Peyer's patch (tissue), 4 donors: ENCODE data around the gene GAN. TPM values are rescaled to one million over a fixed set of nuclear protein-coding genes. Genes with fewer than 3 reads are reported as not detected.

Experiments
- DNase-seq, 3 donors: peaks; one replicate each; pipeline ENCODE4 v3.0.0-alpha.2; 2017 to 2019
- H3K27ac ChIP-seq, 4 donors: fragments of 200-600 bp; sonication (generic); one replicate each; pipeline ENCODE4 v1.5.1; 2016 to 2019
- H3K27me3 ChIP-seq, 2 donors: fragments of 200-600 bp; sonication (generic); one replicate each; pipeline ENCODE4 v1.5.1; 2019
- H3K36me3 ChIP-seq, 3 donors: fragments of 200-600 bp; sonication (generic); one replicate each; pipeline ENCODE4 v1.5.1; 2016 to 2019
- H3K4me1 ChIP-seq, 4 donors: fragments of 200-600 bp; sonication (generic); one replicate each; pipeline ENCODE4 v1.5.1; 2016 to 2019
- H3K4me3 ChIP-seq, 4 donors: fragments of 200-600 bp; sonication (generic); 1 replicate in 3 of 4; 2 replicates in 1 of 4; pipeline ENCODE4 v1.5.1; 2016 to 2019; ENCODE audit warnings: mild to moderate bottlenecking in 1 of 4
- H3K9me3 ChIP-seq, 4 donors: fragments of 200-600 bp; sonication (generic); one replicate each; pipeline ENCODE4 v1.5.1; 2016 to 2019; ENCODE audit warnings: mild to moderate bottlenecking in 1 of 4
- POLR2A ChIP-seq, 2 donors: fragments of 450-650 bp; IDR thresholded peaks; one replicate each; pipeline ENCODE4 v1.5.1; 2017; ENCODE audit warnings: antibody characterized with exemption in 2 of 2, mild to moderate bottlenecking in 2 of 2, moderate library complexity in 2 of 2
- total RNA-seq, 4 donors: library from RNA; depleted of rRNA; stranded (reverse); fragments of >200 nt; gene quantifications; one replicate each; pipeline ENCODE4 v1.1.0, GENCODE V29; 2016
- TF ChIP-seq, protein P1 (sequence below), 6 experiments: fragments of 450-650 bp in 4 of 6; fragments of 200-600 bp in 2 of 6; sonication (generic) in 1 of 6; IDR thresholded peaks; one replicate each; pipeline ENCODE4 v1.5.1; 2017 to 2019; ENCODE audit warnings: antibody characterized with exemption in 6 of 6, mild to moderate bottlenecking in 3 of 6, moderate library complexity in 1 of 6

GAN gene
- total RNA-seq, 4 donors from 2014 or later: 7.4 to 15.2 (median 11.9) TPM

- Histone ChIP-seq H3K36me3 (no peaks in the 10 kb centered on the region), H3K27ac (no peak overlapping the region), H3K4me1 (no peaks in the 10 kb centered on the region), H3K27me3 (no peaks in the 10 kb centered on the region), H3K9me3 (no peaks in the 10 kb centered on the region), H3K4me3 (no peak overlapping the region)
- DNase-seq: no peak
- TF ChIP-seq, protein P1, sequence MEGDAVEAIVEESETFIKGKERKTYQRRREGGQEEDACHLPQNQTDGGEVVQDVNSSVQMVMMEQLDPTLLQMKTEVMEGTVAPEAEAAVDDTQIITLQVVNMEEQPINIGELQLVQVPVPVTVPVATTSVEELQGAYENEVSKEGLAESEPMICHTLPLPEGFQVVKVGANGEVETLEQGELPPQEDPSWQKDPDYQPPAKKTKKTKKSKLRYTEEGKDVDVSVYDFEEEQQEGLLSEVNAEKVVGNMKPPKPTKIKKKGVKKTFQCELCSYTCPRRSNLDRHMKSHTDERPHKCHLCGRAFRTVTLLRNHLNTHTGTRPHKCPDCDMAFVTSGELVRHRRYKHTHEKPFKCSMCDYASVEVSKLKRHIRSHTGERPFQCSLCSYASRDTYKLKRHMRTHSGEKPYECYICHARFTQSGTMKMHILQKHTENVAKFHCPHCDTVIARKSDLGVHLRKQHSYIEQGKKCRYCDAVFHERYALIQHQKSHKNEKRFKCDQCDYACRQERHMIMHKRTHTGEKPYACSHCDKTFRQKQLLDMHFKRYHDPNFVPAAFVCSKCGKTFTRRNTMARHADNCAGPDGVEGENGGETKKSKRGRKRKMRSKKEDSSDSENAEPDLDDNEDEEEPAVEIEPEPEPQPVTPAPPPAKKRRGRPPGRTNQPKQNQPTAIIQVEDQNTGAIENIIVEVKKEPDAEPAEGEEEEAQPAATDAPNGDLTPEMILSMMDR (IDR thresholded peaks at IDR 0.05): no peak
- TF ChIP-seq POLR2A (IDR thresholded peaks at IDR 0.05): no peak
Measured at GRCh38 chr16:81435103-81435502, 120.3 kb downstream of the GAN start.

DNA sequence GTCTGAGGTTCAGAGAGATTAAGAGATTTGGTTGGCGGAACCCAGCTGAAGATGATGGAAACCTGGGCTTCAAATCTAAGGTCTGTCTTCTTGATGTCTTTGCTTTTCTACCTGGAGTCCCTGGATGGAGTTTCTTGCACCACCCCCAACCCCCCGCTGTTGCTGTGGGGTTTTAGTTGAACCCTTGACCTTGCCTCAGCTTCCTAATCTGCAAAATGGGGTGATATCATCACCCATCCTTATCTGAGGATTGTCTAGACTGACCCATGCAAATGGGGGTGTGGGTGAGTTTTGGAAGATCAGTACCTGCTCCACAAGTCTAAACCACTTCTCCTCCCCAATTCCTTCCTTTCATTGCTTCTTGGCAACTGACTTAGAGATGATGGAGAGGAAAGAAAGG lies 120.8 kb downstream of the GAN start:
- Histone ChIP-seq H3K27me3 (no peaks in the 10 kb centered on the region), H3K36me3 (no peaks in the 10 kb centered on the region), H3K4me3 (no peak overlapping the region), H3K27ac (no peak overlapping the region), H3K9me3 (no peaks in the 10 kb centered on the region), H3K4me1 (no peaks in the 10 kb centered on the region)
- no peak for DNase-seq
- no peak for TF ChIP-seq POLR2A (IDR thresholded peaks at IDR 0.05)
- TF ChIP-seq, protein P1 (IDR thresholded peaks at IDR 0.05): no peak

GRCh38 chr16:81436386-81436785 lies 121.6 kb downstream of the GAN start:
- H3K27ac ChIP-seq: no peak overlapping the region
- no peak for DNase-seq
- H3K4me1 ChIP-seq: no peaks in the 10 kb centered on the region
- no peak overlapping the region for H3K4me3 ChIP-seq
- H3K9me3 ChIP-seq: no peaks in the 10 kb centered on the region
- TF ChIP-seq, protein P1 (IDR thresholded peaks at IDR 0.05): no peak
- TF ChIP-seq POLR2A (IDR thresholded peaks at IDR 0.05): no peak
- H3K27me3 ChIP-seq: no peaks in the 10 kb centered on the region
- no peaks in the 10 kb centered on the region for H3K36me3 ChIP-seq

GRCh38 chr16:81437865-81438264 lies 123.1 kb downstream of the GAN start:
- DNase-seq: no peak
- H3K4me3 ChIP-seq: no peak overlapping the region
- H3K9me3 ChIP-seq: no peaks in the 10 kb centered on the region
- H3K4me1 ChIP-seq: no peaks in the 10 kb centered on the region
- H3K36me3 ChIP-seq: no peaks in the 10 kb centered on the region
- TF ChIP-seq POLR2A (IDR thresholded peaks at IDR 0.05): no peak
- H3K27me3 ChIP-seq: no peaks in the 10 kb centered on the region
- no peak overlapping the region for H3K27ac ChIP-seq

Other genes starting within 250 kb of the GAN start
- 1 to 10 TPM in 2 of 4 donors, under 1 TPM in 1, not detected in 1; 0.70 to 3.2 (median 1.6) TPM for gene C16orf46, start 237.7 kb upstream of the GAN start, total RNA-seq
- gene GCSH, start 218.6 kb upstream of the GAN start, total RNA-seq: 10 to 100 TPM in 1 of 4 donors, 1 to 10 TPM in 3; 2.7 to 23.1 (median 5.0) TPM
- 10 to 100 TPM in 2 of 4 donors, 1 to 10 TPM in 2; 7.9 to 16.0 (median 12.3) TPM for gene BCO1, start 76.3 kb upstream of the GAN start, total RNA-seq
- gene CMIP, start 129.8 kb downstream of the GAN start, total RNA-seq: 100 to 1,000 TPM in 1 of 4 donors, 10 to 100 TPM in 3; 44.6 to 152 (median 76.5) TPM